ENCODE data around the gene LPGAT1. TPM values are rescaled to one million over a fixed set of nuclear protein-coding genes. Genes with fewer than 3 reads are reported as not detected.

Gene LPGAT1
- total RNA-seq, 1 experiment from 2014 or later, result 41.7 TPM

DNA sequence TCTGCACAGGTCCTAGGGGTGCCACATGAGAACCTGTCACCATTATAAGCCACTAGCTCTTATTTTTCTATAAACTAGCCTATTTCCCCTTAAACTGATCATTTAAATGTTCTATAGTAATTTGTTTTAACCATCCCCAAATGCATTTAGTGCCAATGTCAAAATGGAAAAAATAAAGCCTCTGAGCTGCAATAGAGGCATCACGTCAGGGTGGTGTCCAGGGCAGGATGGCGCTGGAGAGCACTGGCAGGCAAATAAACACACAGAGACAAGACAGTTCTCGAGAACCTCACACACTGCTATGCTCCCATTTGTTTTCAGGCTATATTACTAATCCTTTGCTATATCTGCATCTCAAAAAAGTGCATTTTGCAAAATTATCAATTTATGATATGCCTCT lies 81.8 kb downstream of the LPGAT1 start:
- no peaks in the 10 kb centered on the region for H3F3A ChIP-seq (ENCODE audit: low read length, unreplicated experiment)
- intact Hi-C loops (cut with micrococcal nuclease), result no loop called here
- no peak overlapping the region for H3K9ac ChIP-seq (ENCODE audit: low read length)
- no peaks in the 10 kb centered on the region for H3K4me1 ChIP-seq (ENCODE audit: insufficient read depth, low read length)
- H3K27me3 ChIP-seq (ENCODE audit: low read length), result no peaks in the 10 kb centered on the region
- H2AFZ ChIP-seq (ENCODE audit: low read length), result no peak overlapping the region
- DNase-seq (no peak), ATAC-seq (no peak)
- no peaks in the 10 kb centered on the region for H3K79me2 ChIP-seq (ENCODE audit: low read length)
- no peaks in the 10 kb centered on the region for H3K9me2 ChIP-seq (replicated peaks; ENCODE audit: low read length)
- H3K4me2 ChIP-seq (ENCODE audit: low read length), result no peak overlapping the region
- H3K4me3 ChIP-seq (ENCODE audit: low read length), result no peak overlapping the region
- ChIA-PET CTCF (no interaction called here), POLR2A (ENCODE audit: unreplicated experiment) (no interaction called here)
- H3K9me3 ChIP-seq (ENCODE audit: low read length), result no peaks in the 10 kb centered on the region
- H4K20me1 ChIP-seq (ENCODE audit: low read length), result no peaks in the 10 kb centered on the region
- H3K27ac ChIP-seq (ENCODE audit: low read length), result no peak overlapping the region
- TF ChIP-seq, protein P1, sequence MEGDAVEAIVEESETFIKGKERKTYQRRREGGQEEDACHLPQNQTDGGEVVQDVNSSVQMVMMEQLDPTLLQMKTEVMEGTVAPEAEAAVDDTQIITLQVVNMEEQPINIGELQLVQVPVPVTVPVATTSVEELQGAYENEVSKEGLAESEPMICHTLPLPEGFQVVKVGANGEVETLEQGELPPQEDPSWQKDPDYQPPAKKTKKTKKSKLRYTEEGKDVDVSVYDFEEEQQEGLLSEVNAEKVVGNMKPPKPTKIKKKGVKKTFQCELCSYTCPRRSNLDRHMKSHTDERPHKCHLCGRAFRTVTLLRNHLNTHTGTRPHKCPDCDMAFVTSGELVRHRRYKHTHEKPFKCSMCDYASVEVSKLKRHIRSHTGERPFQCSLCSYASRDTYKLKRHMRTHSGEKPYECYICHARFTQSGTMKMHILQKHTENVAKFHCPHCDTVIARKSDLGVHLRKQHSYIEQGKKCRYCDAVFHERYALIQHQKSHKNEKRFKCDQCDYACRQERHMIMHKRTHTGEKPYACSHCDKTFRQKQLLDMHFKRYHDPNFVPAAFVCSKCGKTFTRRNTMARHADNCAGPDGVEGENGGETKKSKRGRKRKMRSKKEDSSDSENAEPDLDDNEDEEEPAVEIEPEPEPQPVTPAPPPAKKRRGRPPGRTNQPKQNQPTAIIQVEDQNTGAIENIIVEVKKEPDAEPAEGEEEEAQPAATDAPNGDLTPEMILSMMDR (conservative IDR thresholded peaks at IDR 0.05; ENCODE audit: low read depth, low read length), result no peak
- TF ChIP-seq EZH2phosphoT487 (IDR thresholded peaks at IDR 0.05; ENCODE audit: borderline replicate concordance, low read length), result no peak
- TF ChIP-seq EZH2 (IDR thresholded peaks at IDR 0.05; ENCODE audit: low read length, unreplicated experiment), result no peak
- no peaks in the 10 kb centered on the region; the same call in 1 of the 2 replicates for H3K36me3 ChIP-seq (ENCODE audit: low read depth, low read length)
- BruUV-seq (replicated peaks), result no TSS peak

DNA sequence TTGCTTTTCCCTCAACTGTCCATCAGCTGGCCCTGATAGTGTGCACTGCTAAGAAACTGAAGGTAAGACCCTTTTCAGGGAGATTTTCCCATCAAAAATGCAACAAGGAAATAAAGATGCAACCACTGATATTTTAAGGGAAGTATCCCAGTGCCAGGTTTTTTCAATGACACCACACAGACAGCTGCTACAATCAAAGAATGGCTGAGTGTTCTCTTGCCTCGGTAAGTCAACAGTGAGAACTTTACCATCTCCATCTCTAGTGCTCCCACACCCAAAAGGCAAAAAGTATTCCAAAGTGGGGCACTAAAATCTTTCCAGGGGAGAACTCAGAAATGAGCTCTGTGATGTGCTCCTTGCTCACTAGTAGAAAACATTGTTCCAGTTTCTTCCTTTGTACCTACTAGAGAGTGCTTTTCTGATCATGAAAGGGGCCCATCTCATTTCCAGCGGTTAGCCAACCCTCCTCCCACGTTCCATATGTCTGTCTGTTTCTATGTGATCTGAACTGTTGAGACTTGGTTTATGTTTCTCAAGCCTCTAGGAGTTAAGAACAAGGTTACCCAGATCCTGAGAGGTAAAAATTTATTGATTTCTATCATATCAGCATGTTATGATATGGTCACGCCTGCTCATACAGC lies 87.6 kb downstream of the LPGAT1 start:
- Histone ChIP-seq H3K9me3 (ENCODE audit: low read length) (no peaks in the 10 kb centered on the region), H2AFZ (ENCODE audit: low read length) (no peak overlapping the region), H3K9me2 (replicated peaks; ENCODE audit: low read length) (no peaks in the 10 kb centered on the region), H3K27me3 (ENCODE audit: low read length) (no peaks in the 10 kb centered on the region), H3K9ac (ENCODE audit: low read length) (no peak overlapping the region), H3K4me3 (ENCODE audit: low read length) (no peak overlapping the region), H3K27ac (ENCODE audit: low read length) (no peak overlapping the region), H3K4me1 (ENCODE audit: insufficient read depth, low read length) (no peaks in the 10 kb centered on the region), H3F3A (ENCODE audit: low read length, unreplicated experiment) (no peaks in the 10 kb centered on the region), H3K4me2 (ENCODE audit: low read length) (no peak overlapping the region), H3K79me2 (ENCODE audit: low read length) (no peaks in the 10 kb centered on the region), H3K36me3 (ENCODE audit: low read depth, low read length) (no peaks in the 10 kb centered on the region), H4K20me1 (ENCODE audit: low read length) (no peaks in the 10 kb centered on the region)
- ATAC-seq, result no peak
- ChIA-PET CTCF (no interaction called here), POLR2A (ENCODE audit: unreplicated experiment) (no interaction called here)
- DNase-seq, result no peak
- intact Hi-C loops (cut with micrococcal nuclease), result no loop called here
- BruUV-seq (replicated peaks), result no TSS peak
- TF ChIP-seq, protein P1 (conservative IDR thresholded peaks at IDR 0.05; ENCODE audit: low read depth, low read length), result no peak
- TF ChIP-seq EZH2phosphoT487 (IDR thresholded peaks at IDR 0.05; ENCODE audit: borderline replicate concordance, low read length) (no peak), EZH2 (IDR thresholded peaks at IDR 0.05; ENCODE audit: low read length, unreplicated experiment) (no peak)

DNA sequence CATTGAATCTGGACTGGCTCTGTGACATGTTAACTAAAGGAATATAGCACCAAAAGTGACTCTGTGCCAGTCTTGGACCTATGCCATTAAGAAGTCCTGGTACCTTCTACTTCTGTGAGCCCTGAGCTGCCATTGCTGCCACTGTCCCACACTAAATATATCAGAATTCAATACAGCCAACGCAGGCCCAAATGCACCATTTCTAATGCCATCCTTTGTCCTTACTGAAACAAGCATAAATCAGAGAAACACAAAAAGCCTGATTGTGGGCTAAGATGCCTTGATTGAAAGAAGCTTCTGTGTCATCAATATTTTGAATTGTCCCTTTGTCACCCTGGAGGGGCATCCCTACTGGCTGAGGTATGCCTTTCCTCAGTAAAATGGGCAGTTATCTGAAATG lies 88.3 kb downstream of the LPGAT1 start:
- Histone ChIP-seq H2AFZ (ENCODE audit: low read length) (no peak overlapping the region), H3K27ac (ENCODE audit: low read length) (no peak overlapping the region), H3K36me3 (ENCODE audit: low read depth, low read length) (no peaks in the 10 kb centered on the region), H3K9me2 (replicated peaks; ENCODE audit: low read length) (no peaks in the 10 kb centered on the region), H3K79me2 (ENCODE audit: low read length) (no peaks in the 10 kb centered on the region), H3K4me1 (ENCODE audit: insufficient read depth, low read length) (no peaks in the 10 kb centered on the region), H3K4me2 (ENCODE audit: low read length) (no peak overlapping the region), H3K27me3 (ENCODE audit: low read length) (no peaks in the 10 kb centered on the region), H3K9me3 (ENCODE audit: low read length) (no peaks in the 10 kb centered on the region), H3K4me3 (ENCODE audit: low read length) (no peak overlapping the region), H3F3A (ENCODE audit: low read length, unreplicated experiment) (no peaks in the 10 kb centered on the region), H4K20me1 (ENCODE audit: low read length) (no peaks in the 10 kb centered on the region), H3K9ac (ENCODE audit: low read length) (no peak overlapping the region)
- no TSS peak for BruUV-seq (replicated peaks)
- ATAC-seq (no peak), DNase-seq (no peak)
- ChIA-PET POLR2A (ENCODE audit: unreplicated experiment) (no interaction called here), CTCF (no interaction called here)
- intact Hi-C loops (cut with micrococcal nuclease), result no loop called here
- TF ChIP-seq, protein P1 (conservative IDR thresholded peaks at IDR 0.05; ENCODE audit: low read depth, low read length), result no peak
- no peak for TF ChIP-seq EZH2phosphoT487 (IDR thresholded peaks at IDR 0.05; ENCODE audit: borderline replicate concordance, low read length)
- TF ChIP-seq EZH2 (IDR thresholded peaks at IDR 0.05; ENCODE audit: low read length, unreplicated experiment), result no peak

All from PC-3 (cell line).